ENCODE data around the gene IRX3.
"Not testable (repeated sequence)": the region's sequence is repeated elsewhere in the genome, so short reads cannot be mapped to it uniquely, and the experiment has no call there.

The IRX3 gene

GRCh38 chr16:54265575-54266107, 20.9 kb downstream of the IRX3 start:
- Histone ChIP-seq H3F3A (ENCODE audit: insufficient read depth, low read length) (no peaks in the 10 kb centered on the region), H3K27me3 (replicated peaks; ENCODE audit: insufficient read depth, low read length) (no peaks in the 10 kb centered on the region), H2AFZ (ENCODE audit: low read length) (no peak overlapping the region), H3K9ac (ENCODE audit: low read length) (no peak overlapping the region), H3K79me2 (ENCODE audit: low read length) (no peaks in the 10 kb centered on the region), H3K4me1 (ENCODE audit: low read length) (no peaks in the 10 kb centered on the region), H3K9me3 (replicated peaks; ENCODE audit: insufficient read depth, low read length) (no peaks in the 10 kb centered on the region), H3K27ac (ENCODE audit: low read length) (no peak overlapping the region), H4K20me1 (ENCODE audit: insufficient read depth, low read length) (no peaks in the 10 kb centered on the region), H3K4me3 (ENCODE audit: low read length) (no peak overlapping the region), H3K9me2 (replicated peaks; ENCODE audit: insufficient read depth, low read length) (no peaks in the 10 kb centered on the region), H3K4me2 (ENCODE audit: low read depth, low read length) (no peak overlapping the region), H3K36me3 (replicated peaks; ENCODE audit: insufficient read depth, low read length) (no peaks in the 10 kb centered on the region)
- no peak for DNase-seq
- TF ChIP-seq CTCF (IDR thresholded peaks at IDR 0.05; ENCODE audit: low read length) (no peak), EZH2phosphoT487 (IDR thresholded peaks at IDR 0.05; ENCODE audit: low read length) (no peak), EZH2 (optimal IDR thresholded peaks at IDR 0.05; ENCODE audit: low read depth, low read length) (no peak)

GRCh38 chr16:54253118-54253517, 33.5 kb downstream of the IRX3 start:
- no peaks in the 10 kb centered on the region for H3K9me2 ChIP-seq (replicated peaks; ENCODE audit: insufficient read depth, low read length)
- H3K36me3 ChIP-seq (replicated peaks; ENCODE audit: insufficient read depth, low read length), result no peaks in the 10 kb centered on the region
- H3K9me3 ChIP-seq (replicated peaks; ENCODE audit: insufficient read depth, low read length), result no peaks in the 10 kb centered on the region
- no peak overlapping the region for H3K27ac ChIP-seq (ENCODE audit: low read length)
- H2AFZ ChIP-seq (ENCODE audit: low read length), result no peak overlapping the region
- TF ChIP-seq CTCF (IDR thresholded peaks at IDR 0.05; ENCODE audit: low read length) (no peak), EZH2 (optimal IDR thresholded peaks at IDR 0.05; ENCODE audit: low read depth, low read length) (no peak), EZH2phosphoT487 (IDR thresholded peaks at IDR 0.05; ENCODE audit: low read length) (no peak)
- H4K20me1 ChIP-seq (ENCODE audit: insufficient read depth, low read length), result no peaks in the 10 kb centered on the region
- no peak overlapping the region for H3K9ac ChIP-seq (ENCODE audit: low read length)
- H3K4me3 ChIP-seq (ENCODE audit: low read length), result no peak overlapping the region
- no peak overlapping the region for H3K4me2 ChIP-seq (ENCODE audit: low read depth, low read length)
- no peaks in the 10 kb centered on the region for H3K27me3 ChIP-seq (replicated peaks; ENCODE audit: insufficient read depth, low read length)
- H3K4me1 ChIP-seq (ENCODE audit: low read length), result no peaks in the 10 kb centered on the region
- H3K79me2 ChIP-seq (ENCODE audit: low read length), result no peaks in the 10 kb centered on the region
- H3F3A ChIP-seq (ENCODE audit: insufficient read depth, low read length), result no peaks in the 10 kb centered on the region
- DNase-seq, result no peak

- H3K4me2 ChIP-seq (ENCODE audit: low read depth, low read length), result no peak overlapping the region
- no peak overlapping the region for H3K9ac ChIP-seq (ENCODE audit: low read length)
- H3K36me3 ChIP-seq (replicated peaks; ENCODE audit: insufficient read depth, low read length), result no peaks in the 10 kb centered on the region
- no peak overlapping the region for H3K27ac ChIP-seq (ENCODE audit: low read length)
- no peaks in the 10 kb centered on the region for H3F3A ChIP-seq (ENCODE audit: insufficient read depth, low read length)
- H3K9me2 ChIP-seq (replicated peaks; ENCODE audit: insufficient read depth, low read length), result no peaks in the 10 kb centered on the region
- H3K4me3 ChIP-seq (ENCODE audit: low read length), result no peak overlapping the region
- no peaks in the 10 kb centered on the region for H3K27me3 ChIP-seq (replicated peaks; ENCODE audit: insufficient read depth, low read length)
- DNase-seq, result no peak
- TF ChIP-seq EZH2phosphoT487 (IDR thresholded peaks at IDR 0.05; ENCODE audit: low read length) (no peak), CTCF (IDR thresholded peaks at IDR 0.05; ENCODE audit: low read length) (no peak), EZH2 (optimal IDR thresholded peaks at IDR 0.05; ENCODE audit: low read depth, low read length) (no peak)
- no peaks in the 10 kb centered on the region for H3K79me2 ChIP-seq (ENCODE audit: low read length)
- H4K20me1 ChIP-seq (ENCODE audit: insufficient read depth, low read length), result no peaks in the 10 kb centered on the region
- no peaks in the 10 kb centered on the region for H3K4me1 ChIP-seq (ENCODE audit: low read length)
- no peaks in the 10 kb centered on the region for H3K9me3 ChIP-seq (replicated peaks; ENCODE audit: insufficient read depth, low read length)
- H2AFZ ChIP-seq (ENCODE audit: low read length), result no peak overlapping the region
Measured at GRCh38 chr16:54248863-54249710, 37.5 kb downstream of the IRX3 start.

- H3K79me2 ChIP-seq (ENCODE audit: low read length); H3K9me2 ChIP-seq (replicated peaks; ENCODE audit: insufficient read depth, low read length); H3K9me3 ChIP-seq (replicated peaks; ENCODE audit: insufficient read depth, low read length); H3K4me3 ChIP-seq (ENCODE audit: low read length); H3K4me1 ChIP-seq (ENCODE audit: low read length); H3K4me2 ChIP-seq (ENCODE audit: low read depth, low read length); H4K20me1 ChIP-seq (ENCODE audit: insufficient read depth, low read length); H3K36me3 ChIP-seq (replicated peaks; ENCODE audit: insufficient read depth, low read length); DNase-seq; H3K27me3 ChIP-seq (replicated peaks; ENCODE audit: insufficient read depth, low read length); H3K9ac ChIP-seq (ENCODE audit: low read length); H3F3A ChIP-seq (ENCODE audit: insufficient read depth, low read length); H3K27ac ChIP-seq (ENCODE audit: low read length); H2AFZ ChIP-seq (ENCODE audit: low read length): not testable (repeated sequence)
Measured at GRCh38 chr16:54247705-54248104, 38.9 kb downstream of the IRX3 start.
